B cell (primary cell): ENCODE results near the gene RHOA.

ENCODE experiments used
- CTCF ChIP-seq: fragments of 200-600 bp; IDR thresholded peaks from one replicate; pipeline ENCODE4 v1.8.0; 2022; ENCODE audit warnings: antibody characterized with exemption, mild to moderate bottlenecking
- EZH2 ChIP-seq: IDR thresholded peaks from 2 replicates; pipeline ENCODE4 v1.6.1; 2012; ENCODE audit warnings: borderline replicate concordance, low read depth, mild to moderate bottlenecking, moderate library complexity, low read length; ENCODE audit not compliant: insufficient read depth, poor library complexity, severe bottlenecking

DNA sequence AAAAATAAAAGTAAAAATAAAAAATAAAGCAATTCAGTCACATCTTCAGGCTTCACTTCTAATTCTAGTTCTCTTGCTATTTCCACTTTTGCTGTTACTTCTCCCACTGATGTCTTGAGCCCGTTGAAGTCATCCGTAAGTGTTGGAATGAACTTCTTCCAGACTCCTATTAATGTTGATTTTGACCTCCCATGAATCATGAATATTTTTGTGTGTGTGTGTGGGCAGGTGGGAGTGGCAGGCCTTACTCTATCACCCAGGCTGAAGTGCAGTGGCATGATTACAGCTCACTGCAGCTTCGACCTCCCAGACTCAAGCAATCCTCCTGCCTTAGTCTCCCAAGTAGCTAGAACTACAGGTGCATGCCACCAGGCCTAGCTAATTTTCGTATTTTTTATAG lies 82.6 kb downstream of the RHOA start:
- TF ChIP-seq CTCF (no peak), EZH2 (no peak)
